GM12865 (cell line): ENCODE results near the gene CFAP74.

Experiments
- DNase-seq: peaks from one replicate; pipeline ENCODE4 v3.0.0; 2010; ENCODE audit warnings: low read depth
- H3K4me3 ChIP-seq: 2 replicates; pipeline ENCODE4 v1.5.1; 2011; ENCODE audit warnings: mild to moderate bottlenecking, low read depth, low read length, control low read depth
- CTCF ChIP-seq: IDR thresholded peaks from 2 replicates; pipeline ENCODE4 v1.5.1; 2011; ENCODE audit warnings: low read length, control low read depth, low read depth, inconsistent platforms; ENCODE audit not compliant: insufficient read depth; ENCODE audit errors: missing control alignments

CFAP74 gene

GRCh38 chr1:1875932-1876331 lies 127.7 kb downstream of the CFAP74 start:
- no peak for DNase-seq
- no peak overlapping the region for H3K4me3 ChIP-seq
- TF ChIP-seq CTCF: no peak

GRCh38 chr1:1874901-1875300 lies 128.7 kb downstream of the CFAP74 start:
- DNase-seq: no peak
- TF ChIP-seq CTCF: no peak
- H3K4me3 ChIP-seq: no peak overlapping the region

GRCh38 chr1:1873186-1873585 lies 130.4 kb downstream of the CFAP74 start:
- no peak for TF ChIP-seq CTCF

GRCh38 chr1:1872329-1872994 lies 131.1 kb downstream of the CFAP74 start:
- DNase-seq: no peak
- no peak overlapping the region for H3K4me3 ChIP-seq
- no peak for TF ChIP-seq CTCF

More at GRCh38 chr1:1873186-1873585, 130.4 kb downstream of the CFAP74 start:
- DNase-seq: no peak
- no peak overlapping the region for H3K4me3 ChIP-seq
